ENCODE data around the gene RPS6KA4.

The RPS6KA4 gene

GRCh38 chr11:64400102-64400501, 41.1 kb downstream of the RPS6KA4 start:
- WGBS, 2 donors (ENCODE audit: extremely low coverage in 2 of 2, insufficient read length in 2 of 2, insufficient replicate concordance in 1 of 2): no CpG with 5 or more reads among the region's 6 CpGs

GRCh38 chr11:64400667-64401066, 41.7 kb downstream of the RPS6KA4 start:
- no peak overlapping the region for H2BK12ac ChIP-seq (ENCODE audit: low read length)
- no peak overlapping the region for H3K14ac ChIP-seq (ENCODE audit: low read length)
- no peak overlapping the region for H3K4me3 ChIP-seq (ENCODE audit: low read length in 2 of 2)
- H3K9ac ChIP-seq (ENCODE audit: low read depth, low read length, poor library complexity): no peak overlapping the region
- H3K27me3 ChIP-seq (ENCODE audit: control insufficient read depth in 3 of 3, insufficient read depth in 3 of 3, low read depth in 1 of 3, low read length in 3 of 3): peaks cover 0 to 3% (median 0%) of the 10 kb centered on the region in 3 experiments
- H3K4ac ChIP-seq (ENCODE audit: low read length): no peak overlapping the region
- H3K23ac ChIP-seq (ENCODE audit: low read depth, low read length, poor library complexity): no peak overlapping the region
- H2AK5ac ChIP-seq (ENCODE audit: low read depth, low read length): no peak overlapping the region
- WGBS, 2 donors (ENCODE audit: extremely low coverage in 2 of 2, insufficient read length in 2 of 2, insufficient replicate concordance in 1 of 2): no CpG with 5 or more reads among the region's 3 CpGs
- H4K91ac ChIP-seq (ENCODE audit: low read depth, low read length, poor library complexity): no peak overlapping the region
- peaks cover 7% of the 10 kb centered on the region in 2 donors for H3K9me3 ChIP-seq (replicated peaks in 1 of 2; ENCODE audit: control insufficient read depth in 2 of 2, insufficient read depth in 1 of 2, low read depth in 1 of 2, low read length in 2 of 2)
- no peak overlapping the region for H3K27ac ChIP-seq (replicated peaks; ENCODE audit: low read length)
- H2AFZ ChIP-seq (ENCODE audit: low read length): no peak overlapping the region
- H3K4me1 ChIP-seq (ENCODE audit: control insufficient read depth in 2 of 2, insufficient read depth in 1 of 2, low read depth in 1 of 2, low read length in 2 of 2): peaks cover 8 to 12% of the 10 kb centered on the region in 2 donors
- H2BK15ac ChIP-seq (ENCODE audit: low read length): no peak overlapping the region
- DNase-seq (ENCODE audit: low spot score): no peak
- H3K36me3 ChIP-seq (replicated peaks in 1 of 2; ENCODE audit: control insufficient read depth in 2 of 2, insufficient read depth in 2 of 2, low read length in 2 of 2): no peaks in the 10 kb centered on the region
- no peaks in the 10 kb centered on the region for H3K79me1 ChIP-seq (ENCODE audit: low read depth, low read length)
- H3K4me2 ChIP-seq (ENCODE audit: insufficient read depth, low read length, poor library complexity, severe bottlenecking): no peak overlapping the region
- H3K18ac ChIP-seq (ENCODE audit: low read length): no peak overlapping the region
- no peak overlapping the region for H4K8ac ChIP-seq (ENCODE audit: low read depth, low read length)
- H2BK5ac ChIP-seq (ENCODE audit: low read length): no peak overlapping the region
- no peak overlapping the region for H2BK120ac ChIP-seq (ENCODE audit: low read depth, low read length)

More at GRCh38 chr11:64400102-64400501, 41.1 kb downstream of the RPS6KA4 start:
- Histone ChIP-seq H3K36me3 (replicated peaks in 1 of 2; ENCODE audit: control insufficient read depth in 2 of 2, insufficient read depth in 2 of 2, low read length in 2 of 2) (no peaks in the 10 kb centered on the region), H3K27ac (replicated peaks; ENCODE audit: low read length) (no peak overlapping the region), H2AFZ (ENCODE audit: low read length) (no peak overlapping the region), H3K79me1 (ENCODE audit: low read depth, low read length) (no peaks in the 10 kb centered on the region), H3K4me1 (ENCODE audit: control insufficient read depth in 2 of 2, insufficient read depth in 1 of 2, low read depth in 1 of 2, low read length in 2 of 2) (peaks cover 11 to 14% of the 10 kb centered on the region in 2 donors), H3K23ac (ENCODE audit: low read depth, low read length, poor library complexity) (peak overlapping the region; percentile 48), H3K27me3 (ENCODE audit: control insufficient read depth in 3 of 3, insufficient read depth in 3 of 3, low read depth in 1 of 3, low read length in 3 of 3) (peaks cover 0 to 3% (median 0%) of the 10 kb centered on the region in 3 experiments), H3K4ac (ENCODE audit: low read length) (no peak overlapping the region), H4K8ac (ENCODE audit: low read depth, low read length) (no peak overlapping the region), H3K9me3 (replicated peaks in 1 of 2; ENCODE audit: control insufficient read depth in 2 of 2, insufficient read depth in 1 of 2, low read depth in 1 of 2, low read length in 2 of 2) (peaks cover 7% of the 10 kb centered on the region in 2 donors), H2BK5ac (ENCODE audit: low read length) (no peak overlapping the region), H3K18ac (ENCODE audit: low read length) (no peak overlapping the region), H3K14ac (ENCODE audit: low read length) (no peak overlapping the region), H3K9ac (ENCODE audit: low read depth, low read length, poor library complexity) (no peak overlapping the region), H2BK12ac (ENCODE audit: low read length) (no peak overlapping the region), H2AK5ac (ENCODE audit: low read depth, low read length) (no peak overlapping the region), H3K4me3 (ENCODE audit: low read length in 2 of 2) (no peak overlapping the region), H2BK15ac (ENCODE audit: low read length) (no peak overlapping the region), H4K91ac (ENCODE audit: low read depth, low read length, poor library complexity) (no peak overlapping the region), H2BK120ac (ENCODE audit: low read depth, low read length) (no peak overlapping the region), H3K4me2 (ENCODE audit: insufficient read depth, low read length, poor library complexity, severe bottlenecking) (no peak overlapping the region)
- DNase-seq (ENCODE audit: low spot score): no peak

- Histone ChIP-seq H3K27ac (replicated peaks; ENCODE audit: low read length) (no peak overlapping the region), H3K4me3 (ENCODE audit: low read length in 2 of 2) (no peak overlapping the region), H3K18ac (ENCODE audit: low read length) (no peak overlapping the region), H3K27me3 (ENCODE audit: control insufficient read depth in 3 of 3, insufficient read depth in 3 of 3, low read depth in 1 of 3, low read length in 3 of 3) (peaks cover 0 to 3% (median 0%) of the 10 kb centered on the region in 3 experiments), H4K8ac (ENCODE audit: low read depth, low read length) (no peak overlapping the region), H3K79me1 (ENCODE audit: low read depth, low read length) (no peaks in the 10 kb centered on the region), H2BK15ac (ENCODE audit: low read length) (no peak overlapping the region), H4K91ac (ENCODE audit: low read depth, low read length, poor library complexity) (no peak overlapping the region), H2BK12ac (ENCODE audit: low read length) (no peak overlapping the region), H2AFZ (ENCODE audit: low read length) (no peak overlapping the region), H2BK5ac (ENCODE audit: low read length) (no peak overlapping the region), H3K9me3 (replicated peaks in 1 of 2; ENCODE audit: control insufficient read depth in 2 of 2, insufficient read depth in 1 of 2, low read depth in 1 of 2, low read length in 2 of 2) (peaks cover 7% of the 10 kb centered on the region in 2 donors), H2BK120ac (ENCODE audit: low read depth, low read length) (no peak overlapping the region), H3K14ac (ENCODE audit: low read length) (no peak overlapping the region), H3K4me2 (ENCODE audit: insufficient read depth, low read length, poor library complexity, severe bottlenecking) (no peak overlapping the region), H3K4me1 (ENCODE audit: control insufficient read depth in 2 of 2, insufficient read depth in 1 of 2, low read depth in 1 of 2, low read length in 2 of 2) (peaks cover 10 to 13% of the 10 kb centered on the region in 2 donors), H3K36me3 (replicated peaks in 1 of 2; ENCODE audit: control insufficient read depth in 2 of 2, insufficient read depth in 2 of 2, low read length in 2 of 2) (no peaks in the 10 kb centered on the region), H3K9ac (ENCODE audit: low read depth, low read length, poor library complexity) (no peak overlapping the region), H3K4ac (ENCODE audit: low read length) (no peak overlapping the region), H2AK5ac (ENCODE audit: low read depth, low read length) (no peak overlapping the region), H3K23ac (ENCODE audit: low read depth, low read length, poor library complexity) (no peak overlapping the region)
- DNase-seq (ENCODE audit: low spot score): no peak
- no CpG with 5 or more reads among the region's 7 CpGs for WGBS, 2 donors (ENCODE audit: extremely low coverage in 2 of 2, insufficient read length in 2 of 2, insufficient replicate concordance in 1 of 2)
Observed at GRCh38 chr11:64401775-64402174, 42.8 kb downstream of the RPS6KA4 start.

GRCh38 chr11:64403106-64403505, 44.1 kb downstream of the RPS6KA4 start:
- Histone ChIP-seq H3K4me1 (ENCODE audit: control insufficient read depth in 2 of 2, insufficient read depth in 1 of 2, low read depth in 1 of 2, low read length in 2 of 2) (peaks cover 14 to 18% of the 10 kb centered on the region in 2 donors), H4K8ac (ENCODE audit: low read depth, low read length) (no peak overlapping the region), H3K36me3 (replicated peaks in 1 of 2; ENCODE audit: control insufficient read depth in 2 of 2, insufficient read depth in 2 of 2, low read length in 2 of 2) (no peaks in the 10 kb centered on the region), H2BK5ac (ENCODE audit: low read length) (no peak overlapping the region), H3K14ac (ENCODE audit: low read length) (no peak overlapping the region), H3K18ac (ENCODE audit: low read length) (no peak overlapping the region), H4K91ac (ENCODE audit: low read depth, low read length, poor library complexity) (no peak overlapping the region), H3K23ac (ENCODE audit: low read depth, low read length, poor library complexity) (no peak overlapping the region), H3K4ac (ENCODE audit: low read length) (no peak overlapping the region), H2BK15ac (ENCODE audit: low read length) (no peak overlapping the region), H3K27me3 (ENCODE audit: control insufficient read depth in 3 of 3, insufficient read depth in 3 of 3, low read depth in 1 of 3, low read length in 3 of 3) (peaks cover 0 to 3% (median 0%) of the 10 kb centered on the region in 3 experiments), H3K9ac (ENCODE audit: low read depth, low read length, poor library complexity) (no peak overlapping the region), H2BK12ac (ENCODE audit: low read length) (no peak overlapping the region), H2AFZ (ENCODE audit: low read length) (peak overlapping the region; percentile 4), H3K9me3 (replicated peaks in 1 of 2; ENCODE audit: control insufficient read depth in 2 of 2, insufficient read depth in 1 of 2, low read depth in 1 of 2, low read length in 2 of 2) (peaks cover 7% of the 10 kb centered on the region in 2 donors), H3K27ac (replicated peaks; ENCODE audit: low read length) (no peak overlapping the region), H2AK5ac (ENCODE audit: low read depth, low read length) (no peak overlapping the region), H2BK120ac (ENCODE audit: low read depth, low read length) (no peak overlapping the region), H3K4me3 (ENCODE audit: low read length in 2 of 2) (no peak overlapping the region), H3K4me2 (ENCODE audit: insufficient read depth, low read length, poor library complexity, severe bottlenecking) (no peak overlapping the region), H3K79me1 (ENCODE audit: low read depth, low read length) (no peaks in the 10 kb centered on the region)
- no CpG with 5 or more reads among the region's 5 CpGs for WGBS, 2 donors (ENCODE audit: extremely low coverage in 2 of 2, insufficient read length in 2 of 2, insufficient replicate concordance in 1 of 2)
- DNase-seq (ENCODE audit: low spot score): no peak

Measured in neuronal stem cell (in vitro differentiated cells).